MCF 10A (cell line): Measurements from ENCODE around the gene ISCA1. TPM values are rescaled to one million over a fixed set of nuclear protein-coding genes. Genes with fewer than 3 reads are reported as not detected.

Source experiments
- total RNA-seq: library from RNA; stranded (reverse); gene quantifications from 2 replicates; pipeline ENCODE4 v1.2.3, GENCODE V29; 2022

ISCA1 gene
- total RNA-seq, 1 experiment from 2014 or later, result 31.1 TPM

Other genes with a start within 250 kb of the ISCA1 start
- 32.7 and 33.9 TPM in 2 replicates for gene GOLM1, start 183.0 kb downstream of the ISCA1 start, total RNA-seq
- 0.19 TPM in 1 of 2 replicates, not detected in the other for gene C9orf153, start 22.9 kb downstream of the ISCA1 start, total RNA-seq
- gene TUT7, start 71.9 kb upstream of the ISCA1 start, total RNA-seq, result 35.9 and 37.4 TPM in 2 replicates